ENCODE results near the gene PLA2G12B. TPM values are rescaled to one million over a fixed set of nuclear protein-coding genes. Genes with fewer than 3 reads are reported as not detected.

Gene PLA2G12B
- total and polyA plus RNA-seq, 9 donors, result not detected

DNA sequence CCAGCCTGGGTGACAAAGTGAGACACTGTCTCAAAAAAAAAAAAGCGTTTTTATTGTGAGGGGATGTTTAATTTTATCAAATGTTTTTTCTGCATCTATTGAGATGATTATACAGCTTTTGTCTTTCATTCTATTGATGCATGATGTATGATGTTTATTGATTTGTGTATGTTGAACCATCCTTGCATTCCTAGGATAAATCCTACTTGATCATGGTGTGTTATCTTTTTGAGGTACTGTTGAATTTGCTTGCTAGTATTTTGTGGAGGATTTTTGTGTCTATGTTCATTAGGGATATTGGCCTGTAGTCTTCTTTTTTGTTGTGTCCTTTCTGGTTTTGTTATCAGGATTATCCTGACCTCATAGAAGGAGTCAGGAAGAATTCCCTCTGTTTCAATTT lies 22.3 kb upstream of the PLA2G12B start:
- H3K4me1 ChIP-seq (ENCODE audit: insufficient read depth), result no peaks in the 10 kb centered on the region
- no peak for DNase-seq
- no peaks in the 10 kb centered on the region for H3K9me3 ChIP-seq
- WGBS, 3 donors, result 91 to 96% (median 96%) methylated on average over 1 of the region's 1 CpG
- H3K36me3 ChIP-seq, result no peaks in the 10 kb centered on the region
- no peaks in the 10 kb centered on the region for H3K27me3 ChIP-seq
- intact Hi-C loops (cut with DNase I), result no loop called here
- H3K4me3 ChIP-seq, result no peak overlapping the region
- H3K27ac ChIP-seq, result no peak overlapping the region
- TF ChIP-seq POLR2A (IDR thresholded peaks at IDR 0.05), result no peak
- TF ChIP-seq EP300 (IDR thresholded peaks at IDR 0.05), result no peak
- TF ChIP-seq, protein P1, sequence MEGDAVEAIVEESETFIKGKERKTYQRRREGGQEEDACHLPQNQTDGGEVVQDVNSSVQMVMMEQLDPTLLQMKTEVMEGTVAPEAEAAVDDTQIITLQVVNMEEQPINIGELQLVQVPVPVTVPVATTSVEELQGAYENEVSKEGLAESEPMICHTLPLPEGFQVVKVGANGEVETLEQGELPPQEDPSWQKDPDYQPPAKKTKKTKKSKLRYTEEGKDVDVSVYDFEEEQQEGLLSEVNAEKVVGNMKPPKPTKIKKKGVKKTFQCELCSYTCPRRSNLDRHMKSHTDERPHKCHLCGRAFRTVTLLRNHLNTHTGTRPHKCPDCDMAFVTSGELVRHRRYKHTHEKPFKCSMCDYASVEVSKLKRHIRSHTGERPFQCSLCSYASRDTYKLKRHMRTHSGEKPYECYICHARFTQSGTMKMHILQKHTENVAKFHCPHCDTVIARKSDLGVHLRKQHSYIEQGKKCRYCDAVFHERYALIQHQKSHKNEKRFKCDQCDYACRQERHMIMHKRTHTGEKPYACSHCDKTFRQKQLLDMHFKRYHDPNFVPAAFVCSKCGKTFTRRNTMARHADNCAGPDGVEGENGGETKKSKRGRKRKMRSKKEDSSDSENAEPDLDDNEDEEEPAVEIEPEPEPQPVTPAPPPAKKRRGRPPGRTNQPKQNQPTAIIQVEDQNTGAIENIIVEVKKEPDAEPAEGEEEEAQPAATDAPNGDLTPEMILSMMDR (IDR thresholded peaks at IDR 0.05), result no peak

DNA sequence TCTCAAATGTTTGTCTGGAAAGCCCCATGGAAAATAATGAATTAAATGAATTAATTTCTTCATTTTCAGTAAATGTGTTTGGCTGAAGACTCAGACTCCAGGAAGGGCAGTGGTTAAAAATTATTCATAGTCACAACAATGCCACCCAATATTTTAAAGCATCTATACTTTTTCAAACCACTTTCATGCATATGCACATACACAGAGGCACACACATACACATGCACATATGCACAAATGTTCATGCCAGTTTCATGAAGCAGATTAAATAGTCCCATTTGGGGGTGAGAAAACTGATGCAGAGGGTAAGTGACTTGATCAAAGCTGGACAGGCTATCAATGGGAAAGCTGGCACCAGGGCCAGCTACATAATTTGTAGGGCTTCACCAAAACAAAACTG lies 1.4 kb upstream of the PLA2G12B start:
- no peak overlapping the region for H3K27ac ChIP-seq
- H3K4me3 ChIP-seq, result no peak overlapping the region
- H3K27me3 ChIP-seq, result no peaks in the 10 kb centered on the region
- H3K9me3 ChIP-seq, result no peaks in the 10 kb centered on the region
- no peak for DNase-seq
- no peaks in the 10 kb centered on the region for H3K36me3 ChIP-seq
- intact Hi-C loops (cut with DNase I), result no loop called here
- H3K4me1 ChIP-seq (ENCODE audit: insufficient read depth), result no peaks in the 10 kb centered on the region
- TF ChIP-seq, protein P1 (IDR thresholded peaks at IDR 0.05), result no peak
- TF ChIP-seq POLR2A (IDR thresholded peaks at IDR 0.05) (no peak), EP300 (IDR thresholded peaks at IDR 0.05) (no peak)

DNA sequence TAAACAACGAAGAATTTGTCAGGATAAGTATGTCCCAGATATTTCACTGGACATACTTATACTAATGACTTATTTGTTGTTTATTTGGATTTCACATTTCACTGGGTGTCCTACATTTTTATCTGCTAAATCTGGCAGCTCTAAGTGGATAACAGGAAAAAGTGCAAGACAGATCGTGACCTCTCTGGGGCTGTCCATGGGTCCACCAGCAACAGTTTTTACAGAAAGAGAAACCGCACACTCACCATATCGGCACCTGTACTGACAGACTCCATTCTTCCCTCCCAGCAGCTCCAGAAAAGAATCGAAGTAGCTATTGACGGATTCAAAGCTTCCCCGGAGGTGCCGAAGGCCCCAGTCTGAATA lies 393 bp downstream of the PLA2G12B start:
- Histone ChIP-seq H3K27me3 (no peaks in the 10 kb centered on the region), H3K27ac (no peak overlapping the region), H3K9me3 (no peaks in the 10 kb centered on the region), H3K36me3 (no peaks in the 10 kb centered on the region), H3K4me1 (ENCODE audit: insufficient read depth) (no peaks in the 10 kb centered on the region), H3K4me3 (no peak overlapping the region)
- TF ChIP-seq, protein P1 (IDR thresholded peaks at IDR 0.05), result no peak
- TF ChIP-seq POLR2A (IDR thresholded peaks at IDR 0.05), result no peak
- no peak for TF ChIP-seq EP300 (IDR thresholded peaks at IDR 0.05)
- WGBS, 3 donors, result 73 to 79% (median 78%) methylated on average over 8 of the region's 8 CpGs
- intact Hi-C loops (cut with DNase I), result no loop called here
- DNase-seq, result no peak

DNA sequence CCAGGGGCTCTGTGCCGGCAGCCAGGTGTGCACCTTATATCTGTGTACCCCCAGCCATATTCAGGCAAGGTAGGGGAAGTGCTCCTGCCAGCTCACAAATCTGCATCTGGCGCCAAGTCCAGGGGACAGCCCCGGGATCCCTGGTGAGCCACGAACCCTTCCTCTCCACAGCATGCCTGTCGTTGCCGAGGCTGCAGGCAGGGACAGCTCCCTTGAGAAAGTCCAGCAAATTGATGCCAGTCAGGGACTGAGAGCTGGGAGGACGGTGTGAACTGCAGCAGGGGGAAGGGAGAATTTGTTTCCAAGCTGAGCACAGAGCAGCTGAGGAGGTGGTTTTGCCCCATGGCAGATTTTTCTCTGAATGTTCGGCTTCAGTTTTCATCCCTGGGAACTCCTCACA lies 919 bp downstream of the PLA2G12B start:
- intact Hi-C loops (cut with DNase I), result no loop called here
- H3K27me3 ChIP-seq, result no peaks in the 10 kb centered on the region
- TF ChIP-seq, protein P1 (IDR thresholded peaks at IDR 0.05), result no peak
- TF ChIP-seq EP300 (IDR thresholded peaks at IDR 0.05) (no peak), POLR2A (IDR thresholded peaks at IDR 0.05) (no peak)
- no peaks in the 10 kb centered on the region for H3K36me3 ChIP-seq
- H3K27ac ChIP-seq, result no peak overlapping the region
- H3K4me3 ChIP-seq, result no peak overlapping the region
- no peak for DNase-seq
- no peaks in the 10 kb centered on the region for H3K9me3 ChIP-seq
- 57 to 62% (median 61%) methylated on average over 8 of the region's 8 CpGs for WGBS, 3 donors
- no peaks in the 10 kb centered on the region for H3K4me1 ChIP-seq (ENCODE audit: insufficient read depth)

Measured in ovary (tissue), 9 donors.